Activated CD8-positive, alpha-beta memory T cell treated with anti-CD3 and anti-CD28 coated beads, Interleukin-2, amount 50 U/mL, for 4 hours (primary cell): ENCODE results near the gene PAOX.

Source experiments
- DNase-seq: peaks from one replicate; pipeline ENCODE4 v3.0.0-alpha.2; 2020

PAOX gene

GRCh38 chr10:133350283-133350949 is 28.6 kb upstream of the PAOX start:
- no peak for DNase-seq

- no peak for DNase-seq
Observed at GRCh38 chr10:133350950-133351329, 28.1 kb upstream of the PAOX start.

- no peak for DNase-seq
Observed at GRCh38 chr10:133351408-133352318, 27.4 kb upstream of the PAOX start.

- DNase-seq: no peak
Observed at GRCh38 chr10:133353202-133353959, 25.7 kb upstream of the PAOX start.

GRCh38 chr10:133353988-133354605 is 25.0 kb upstream of the PAOX start:
- no peak for DNase-seq

GRCh38 chr10:133354672-133355240 is 24.3 kb upstream of the PAOX start:
- no peak for DNase-seq

- no peak for DNase-seq
Observed at GRCh38 chr10:133355266-133355665, 23.8 kb upstream of the PAOX start.

GRCh38 chr10:133355991-133356390 is 23.1 kb upstream of the PAOX start:
- no peak for DNase-seq

GRCh38 chr10:133356549-133357284 is 22.3 kb upstream of the PAOX start:
- no peak for DNase-seq

- peak; percentile 63 for DNase-seq
Observed at GRCh38 chr10:133357285-133358161, 21.5 kb upstream of the PAOX start, which contains the start of gene FUOM. Gene FUOM (minus strand): TSS chr10:133358019. CDS start chr10:133358007, 12 bp downstream.

GRCh38 chr10:133358162-133358924 is 20.7 kb upstream of the PAOX start:
- no peak for DNase-seq

GRCh38 chr10:133358925-133359310 is 20.1 kb upstream of the PAOX start:
- DNase-seq: no peak

GRCh38 chr10:133359554-133359971 is 19.5 kb upstream of the PAOX start:
- no peak for DNase-seq

- DNase-seq: no peak
Observed at GRCh38 chr10:133359972-133360610, 19.0 kb upstream of the PAOX start.

GRCh38 chr10:133361227-133361626 is 17.8 kb upstream of the PAOX start:
- DNase-seq: no peak

GRCh38 chr10:133361773-133362441 is 17.2 kb upstream of the PAOX start:
- no peak for DNase-seq

GRCh38 chr10:133362846-133363245 is 16.2 kb upstream of the PAOX start:
- DNase-seq: no peak

GRCh38 chr10:133364645-133365431 is 14.2 kb upstream of the PAOX start:
- DNase-seq: no peak
